Skeletal muscle satellite cell (primary cell): ENCODE data around the gene HOXA9.

Source experiments
- H3K27me3 ChIP-seq: 2 replicates; pipeline ENCODE4 v1.7.0; 2013; ENCODE audit warnings: low read length; ENCODE audit not compliant: control insufficient read depth, insufficient read depth
- H3K36me3 ChIP-seq: 2 replicates; pipeline ENCODE4 v1.7.0; 2013; ENCODE audit warnings: mild to moderate bottlenecking, control low read depth, low read length; ENCODE audit not compliant: insufficient read depth
- H3K4me1 ChIP-seq: 2 replicates; pipeline ENCODE4 v1.7.0; 2013; ENCODE audit warnings: low read length; ENCODE audit not compliant: control insufficient read depth, insufficient read depth
- H3K4me2 ChIP-seq: 2 replicates; pipeline ENCODE4 v1.7.0; 2013; ENCODE audit warnings: mild to moderate bottlenecking, low read length
- H3K4me3 ChIP-seq: 2 replicates; pipeline ENCODE4 v1.7.0; 2013; ENCODE audit warnings: low read length
- H3K9ac ChIP-seq: 2 replicates; pipeline ENCODE4 v1.7.0; 2013; ENCODE audit warnings: mild to moderate bottlenecking, low read depth, low read length, moderate library complexity
- H3K9me3 ChIP-seq: replicated peaks from 2 replicates; pipeline ENCODE4 v1.7.0; 2013; ENCODE audit warnings: mild to moderate bottlenecking, control low read depth, low read length

Gene HOXA9

DNA sequence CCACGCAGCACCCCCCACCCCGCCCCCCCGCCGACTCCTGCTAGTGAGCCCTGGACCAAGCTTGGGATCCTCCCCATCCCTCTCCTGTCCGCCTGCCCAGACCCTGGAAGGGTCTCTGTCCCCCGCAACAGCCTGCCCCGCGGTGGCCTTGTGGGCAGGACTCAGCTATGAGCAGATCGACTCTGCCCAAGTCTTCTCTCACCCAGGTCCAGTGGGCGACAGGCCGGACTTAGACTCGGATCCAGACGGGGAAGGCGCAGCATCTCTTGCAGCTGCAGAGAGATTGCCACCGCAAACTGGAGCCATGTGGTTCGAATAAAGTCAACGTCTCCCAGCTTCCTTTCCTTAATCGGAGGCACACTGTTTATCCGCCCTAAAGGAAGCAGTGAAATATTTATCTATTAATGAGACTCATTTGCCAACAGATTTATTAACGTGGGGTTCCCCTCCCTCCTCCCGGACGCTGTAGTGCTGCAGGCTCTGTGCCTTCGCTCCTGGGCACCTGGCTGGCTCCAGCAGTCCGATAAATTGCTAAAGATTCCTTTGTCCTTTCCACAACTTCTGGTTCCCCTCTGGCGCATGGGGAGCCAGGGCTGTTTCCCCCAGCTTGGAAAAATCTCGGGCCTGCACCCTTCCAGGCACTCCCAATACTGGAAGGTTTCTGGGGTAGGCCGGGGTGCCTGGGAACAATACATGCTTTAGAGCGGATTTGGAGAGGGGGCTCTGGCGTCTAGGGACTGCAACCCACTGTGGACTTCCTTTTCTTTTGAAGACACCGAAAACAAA is 8.2 kb downstream of the HOXA9 start:
- peaks cover 39% of the 10 kb centered on the region for H3K4me1 ChIP-seq
- H3K9ac ChIP-seq: peak overlapping the region; percentile 80

DNA sequence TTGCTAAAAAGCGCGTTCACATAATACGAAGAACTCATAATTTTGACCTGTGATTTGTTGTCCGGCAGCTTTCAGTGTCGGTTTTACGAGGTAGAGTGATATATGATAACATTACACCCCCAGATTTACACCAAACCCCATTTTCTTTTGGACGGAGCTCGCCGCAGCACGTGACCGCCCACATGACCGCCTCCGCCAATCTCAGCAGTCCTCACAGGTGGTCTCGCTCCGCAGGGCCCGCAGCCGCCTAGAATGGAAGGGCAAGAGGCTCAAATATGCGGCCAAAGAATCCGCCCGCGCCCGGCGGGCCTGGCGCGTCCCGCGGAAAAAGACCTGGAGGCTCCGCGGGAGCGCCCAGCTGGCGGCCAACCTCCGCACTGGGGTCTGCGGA is 8.8 kb downstream of the HOXA9 start, which contains the start of gene HOXA7:
TSS of gene HOXA7 (minus strand) at position 168 of the 391 bp plus-strand sequence. CDS start at position 38, 130 bp downstream.
- Histone ChIP-seq H3K27me3 (no peaks in the 10 kb centered on the region), H3K36me3 (no peaks in the 10 kb centered on the region), H3K4me3 (peak within 1 kb of the TSS; percentile 86), H3K4me2 (peak within 1 kb of the TSS; percentile 87), H3K9ac (peak within 1 kb of the TSS; percentile 80), H3K9me3 (no peaks in the 10 kb centered on the region), H3K4me1 (peaks cover 42% of the 10 kb centered on the region)

More for the DNA sequence above, 8.2 kb downstream of the HOXA9 start:
- H3K36me3 ChIP-seq: no peaks in the 10 kb centered on the region
- peak overlapping the region; percentile 86 for H3K4me3 ChIP-seq
- H3K9me3 ChIP-seq: no peaks in the 10 kb centered on the region
- no peaks in the 10 kb centered on the region for H3K27me3 ChIP-seq
- peak overlapping the region; percentile 87 for H3K4me2 ChIP-seq

DNA sequence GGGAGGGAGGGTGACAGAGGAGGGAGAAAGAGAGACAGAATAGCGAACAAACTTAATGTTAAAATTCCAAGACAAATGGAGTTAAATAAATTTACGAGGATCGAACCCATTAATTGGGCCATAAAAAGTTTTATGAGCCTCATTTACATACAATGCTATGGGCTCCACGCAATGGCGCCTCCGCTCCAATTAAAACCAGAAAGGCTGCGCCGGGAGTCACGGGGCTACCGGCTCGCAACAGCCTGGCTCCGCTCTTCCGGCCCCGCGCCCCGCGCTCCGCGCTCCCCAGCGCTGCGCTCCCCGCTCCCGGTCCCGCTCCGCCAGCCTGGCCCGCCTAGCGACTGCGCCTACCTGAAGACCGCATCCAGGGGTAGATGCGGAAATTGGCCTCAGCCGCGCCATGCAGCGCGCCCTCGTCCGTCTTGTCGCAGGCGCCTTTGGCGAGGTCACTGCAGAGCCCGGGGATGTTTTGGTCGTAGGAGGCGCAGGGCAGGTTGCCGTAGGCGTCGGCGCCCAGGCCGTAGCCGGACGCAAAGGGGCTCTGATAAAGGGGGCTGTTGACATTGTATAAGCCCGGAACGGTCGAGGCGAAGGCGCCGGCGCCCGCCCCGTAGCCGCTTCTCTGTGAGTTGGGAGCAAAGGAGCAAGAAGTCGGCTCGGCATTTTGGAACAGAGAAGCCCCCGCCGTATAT is 9.4 kb downstream of the HOXA9 start:
- Histone ChIP-seq H3K4me1 (peaks cover 39% of the 10 kb centered on the region), H3K4me2 (peak overlapping the region; percentile 87), H3K9me3 (no peaks in the 10 kb centered on the region), H3K27me3 (no peaks in the 10 kb centered on the region), H3K36me3 (no peaks in the 10 kb centered on the region), H3K9ac (peak overlapping the region; percentile 80), H3K4me3 (peak overlapping the region; percentile 86)

DNA sequence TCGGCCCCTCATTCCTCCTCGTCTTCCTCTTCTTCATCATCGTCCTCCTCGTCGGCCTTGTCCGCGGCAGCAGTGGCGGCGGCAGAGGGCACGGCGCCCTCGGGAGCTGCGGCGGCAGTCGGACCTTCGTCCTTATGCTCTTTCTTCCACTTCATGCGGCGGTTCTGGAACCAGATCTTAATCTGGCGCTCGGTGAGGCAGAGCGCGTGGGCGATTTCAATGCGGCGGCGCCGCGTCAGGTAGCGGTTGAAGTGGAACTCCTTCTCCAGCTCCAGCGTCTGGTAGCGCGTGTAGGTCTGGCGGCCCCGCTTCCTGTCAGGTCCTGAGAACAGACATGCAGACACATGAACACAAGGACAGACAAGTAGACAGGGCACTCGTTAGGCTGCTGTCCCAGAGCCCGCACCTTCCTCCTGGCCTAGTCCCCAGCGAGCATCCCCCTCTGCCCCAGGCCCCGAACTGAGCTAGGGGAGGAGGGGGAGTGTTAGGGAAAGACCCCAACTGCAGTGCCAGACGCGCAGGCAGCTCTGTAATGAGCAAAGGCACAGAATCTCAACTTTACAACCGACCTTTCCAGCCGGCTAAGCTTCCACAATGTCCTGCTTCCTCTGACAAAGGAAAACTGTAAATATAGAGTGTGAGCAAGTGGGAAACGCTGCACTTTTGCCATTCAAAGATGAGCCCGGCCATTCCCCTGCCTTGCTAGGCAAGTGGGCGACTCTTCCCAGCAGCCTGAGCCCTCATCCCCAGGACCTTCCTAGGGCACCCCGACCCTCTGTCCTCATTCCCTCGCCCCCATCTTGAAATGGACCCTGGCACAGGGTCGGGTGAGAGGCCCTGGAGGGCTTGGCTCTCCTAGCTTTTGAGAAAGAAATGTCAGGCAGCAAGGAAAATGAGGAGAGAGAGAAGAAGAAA is 10.2 kb downstream of the HOXA9 start:
- Histone ChIP-seq H3K4me2 (peak overlapping the region; percentile 87), H3K4me1 (peaks cover 36% of the 10 kb centered on the region), H3K9ac (peak overlapping the region; percentile 80), H3K36me3 (no peaks in the 10 kb centered on the region), H3K9me3 (no peaks in the 10 kb centered on the region), H3K27me3 (no peaks in the 10 kb centered on the region), H3K4me3 (peak overlapping the region; percentile 86)

DNA sequence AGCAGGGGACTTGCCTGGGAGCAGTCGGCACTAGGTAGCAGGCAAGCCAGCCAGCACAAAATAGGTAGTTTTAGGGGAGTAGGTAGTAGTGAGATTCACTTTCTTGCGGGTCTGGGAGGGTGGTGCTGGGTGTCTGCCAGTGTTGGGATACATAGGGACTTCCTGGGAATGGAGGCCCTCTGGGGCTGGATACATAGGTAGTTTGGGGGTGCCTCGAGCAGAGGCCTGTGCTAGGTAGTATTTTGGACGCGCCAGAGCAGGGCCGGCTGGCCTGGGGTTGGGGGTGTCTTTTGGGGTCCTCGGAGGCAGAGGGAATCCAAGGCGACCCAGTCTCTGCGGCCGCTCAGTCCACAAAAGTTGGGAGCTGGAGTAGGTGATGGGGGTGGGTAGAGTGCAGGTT is 11.0 kb downstream of the HOXA9 start:
- Histone ChIP-seq H3K4me3 (no peak overlapping the region), H3K36me3 (no peaks in the 10 kb centered on the region), H3K27me3 (no peaks in the 10 kb centered on the region), H3K4me2 (peak overlapping the region; percentile 87), H3K4me1 (peaks cover 40% of the 10 kb centered on the region), H3K9ac (no peak overlapping the region), H3K9me3 (no peaks in the 10 kb centered on the region)

DNA sequence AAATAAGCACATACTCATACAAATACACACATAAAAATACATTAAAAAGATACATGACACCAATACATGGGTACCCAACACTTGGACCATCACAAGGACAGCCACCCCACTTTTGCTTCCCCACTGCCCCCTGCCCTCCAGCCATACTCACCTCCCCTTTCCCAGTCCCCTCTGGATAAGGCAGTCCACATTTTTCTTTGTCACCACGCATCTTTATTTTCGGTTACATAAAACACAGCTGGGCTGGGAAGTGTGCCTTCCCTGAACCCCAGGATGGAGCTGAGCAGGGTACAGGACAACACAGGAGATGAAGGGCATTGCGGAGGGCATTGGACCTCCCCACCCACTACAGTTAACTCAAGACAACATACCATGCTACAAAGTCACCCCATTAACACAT is 11.8 kb downstream of the HOXA9 start:
- no peak overlapping the region for H3K4me3 ChIP-seq
- H3K9ac ChIP-seq: no peak overlapping the region
- no peaks in the 10 kb centered on the region for H3K9me3 ChIP-seq
- no peaks in the 10 kb centered on the region for H3K36me3 ChIP-seq
- no peaks in the 10 kb centered on the region for H3K27me3 ChIP-seq
- H3K4me1 ChIP-seq: peaks cover 49% of the 10 kb centered on the region
- H3K4me2 ChIP-seq: peak overlapping the region; percentile 98

DNA sequence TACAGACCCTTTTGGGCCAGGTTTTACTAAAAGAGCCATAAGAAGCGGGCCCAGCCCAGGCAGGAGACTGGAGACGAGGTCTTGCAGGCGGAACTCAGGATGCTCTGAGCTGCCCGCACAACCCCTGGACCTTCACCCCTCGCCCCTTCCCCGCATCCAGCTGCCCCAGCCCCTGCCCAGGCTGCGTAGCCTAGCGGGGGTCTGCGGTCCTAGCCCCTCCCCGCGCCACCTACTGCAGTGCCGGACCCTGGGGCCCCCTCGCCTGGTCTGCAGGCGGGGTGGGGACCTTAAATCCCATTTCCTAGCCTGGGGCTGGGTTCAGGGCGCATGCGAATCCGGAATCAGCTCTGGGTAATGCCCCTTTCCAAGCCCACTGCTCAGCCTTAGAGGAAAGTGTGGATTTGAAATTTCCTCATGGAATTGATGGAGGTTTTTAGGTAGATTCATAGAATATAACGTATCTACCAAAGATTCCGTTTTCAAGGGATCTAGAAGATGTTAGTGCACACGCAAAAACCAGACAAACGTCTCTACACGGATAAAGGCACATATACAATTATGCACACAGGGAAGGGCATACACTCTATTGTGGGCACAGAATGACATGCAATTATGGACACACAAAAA is 12.4 kb downstream of the HOXA9 start:
- Histone ChIP-seq H3K4me2 (peak overlapping the region; percentile 98), H3K27me3 (no peaks in the 10 kb centered on the region), H3K4me3 (peak overlapping the region; percentile 83), H3K36me3 (no peaks in the 10 kb centered on the region), H3K4me1 (peaks cover 55% of the 10 kb centered on the region), H3K9ac (peak overlapping the region; percentile 89), H3K9me3 (no peaks in the 10 kb centered on the region)

DNA sequence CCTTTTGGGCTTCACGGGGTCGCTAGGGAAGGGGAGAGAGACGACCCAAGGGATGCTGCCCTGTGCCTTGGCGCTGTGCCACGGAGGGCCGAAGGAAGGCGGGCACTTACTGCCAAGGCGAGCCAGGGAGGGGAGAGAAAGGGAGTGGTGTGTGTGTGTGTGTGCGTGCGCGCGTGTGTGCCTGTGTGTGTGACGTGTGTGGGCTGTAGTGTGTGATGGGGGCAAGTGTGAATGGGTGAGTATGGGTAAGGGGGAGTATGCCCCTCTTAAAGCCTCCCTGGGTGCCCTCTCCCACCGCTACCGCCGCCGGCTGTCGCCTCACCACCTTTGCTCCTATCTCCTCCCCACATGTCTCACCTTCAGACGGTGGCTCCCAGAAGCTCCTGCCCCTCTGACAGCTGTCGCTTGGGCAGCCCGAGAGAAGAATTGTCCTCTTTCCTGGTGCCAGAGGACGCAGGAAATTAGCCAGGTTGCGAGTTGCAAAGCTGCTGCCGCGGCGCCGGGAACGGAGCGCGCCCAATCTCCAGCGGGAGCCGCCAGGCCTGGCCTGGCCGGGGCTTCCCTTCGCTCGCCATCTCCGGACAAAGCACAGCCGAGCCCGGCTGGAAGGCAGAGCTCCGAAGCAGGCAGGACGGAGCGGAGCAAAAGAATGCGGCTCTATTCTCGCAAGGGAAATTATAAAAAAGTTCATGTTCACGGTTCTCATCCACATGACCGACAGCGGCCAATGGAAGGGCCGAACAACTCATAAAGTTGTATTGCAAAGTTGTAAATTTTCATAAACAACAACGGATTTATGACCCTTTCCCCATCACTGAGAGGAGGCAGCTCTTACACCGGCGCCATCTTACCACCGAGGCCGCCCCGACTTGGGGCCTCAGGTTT is 13.2 kb downstream of the HOXA9 start, which contains the start of gene HOXA3:
TSS of gene HOXA3 (minus strand) at position 653 of the 885 bp plus-strand sequence. CDS start 41,943 bp downstream, outside the sequence.
- peak within 1 kb of the TSS; percentile 89 for H3K9ac ChIP-seq
- no peaks in the 10 kb centered on the region for H3K9me3 ChIP-seq
- peak within 1 kb of the TSS; percentile 83 for H3K4me3 ChIP-seq
- H3K4me1 ChIP-seq: peaks cover 60% of the 10 kb centered on the region
- H3K36me3 ChIP-seq: no peaks in the 10 kb centered on the region
- H3K27me3 ChIP-seq: no peaks in the 10 kb centered on the region
- peak within 1 kb of the TSS; percentile 98 for H3K4me2 ChIP-seq

DNA sequence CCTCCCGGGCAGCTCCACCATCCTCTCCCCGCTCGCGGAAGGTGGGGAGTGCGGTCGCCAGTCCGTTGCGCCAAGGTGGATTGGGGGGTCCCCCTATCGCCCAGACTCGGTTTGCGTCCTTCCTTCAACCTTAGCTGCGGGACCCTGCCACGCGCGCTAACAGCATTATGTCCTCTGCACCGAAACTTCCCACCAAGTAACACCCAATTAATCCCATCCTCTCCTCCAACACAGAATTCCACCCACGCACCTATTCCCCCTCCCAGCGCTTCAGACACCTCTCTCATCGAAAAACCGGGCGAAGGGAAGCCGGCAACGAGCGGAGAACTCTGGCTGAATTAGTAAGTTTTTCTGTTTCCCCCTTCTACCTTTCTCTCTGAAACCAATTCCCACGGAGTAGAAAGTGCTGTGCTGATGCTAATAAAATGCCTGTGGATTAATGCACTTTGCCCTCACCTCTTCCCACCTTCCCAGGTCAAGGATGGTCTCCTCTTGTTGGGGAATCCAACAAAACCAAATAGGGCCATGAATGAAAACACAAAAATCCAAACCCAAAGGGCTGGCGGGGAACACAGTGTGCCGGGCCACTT is 13.9 kb downstream of the HOXA9 start:
- Histone ChIP-seq H3K4me3 (peak overlapping the region; percentile 83), H3K9me3 (no peaks in the 10 kb centered on the region), H3K27me3 (no peaks in the 10 kb centered on the region), H3K36me3 (peaks cover 4% of the 10 kb centered on the region), H3K9ac (peak overlapping the region; percentile 89), H3K4me2 (peak overlapping the region; percentile 98), H3K4me1 (peaks cover 60% of the 10 kb centered on the region)
